HFF-Myc (cell line): ENCODE measurements around the gene RTL5.

ENCODE experiments used
- DNase-seq: peaks from one replicate; pipeline ENCODE4 v3.0.0-alpha.2; 2011; ENCODE audit warnings: low read depth; ENCODE audit errors: extremely low read depth
- H3K4me3 ChIP-seq: replicated peaks from 2 replicates; pipeline ENCODE4 v1.5.1; 2011; ENCODE audit warnings: low read depth, mild to moderate bottlenecking, control low read depth, low read length
- TF ChIP-seq, protein P1 (sequence below): IDR thresholded peaks from 2 replicates; pipeline ENCODE4 v1.5.1; 2012; ENCODE audit warnings: mild to moderate bottlenecking, low read depth, low read length, control low read depth; ENCODE audit errors: missing control alignments

The RTL5 gene

DNA sequence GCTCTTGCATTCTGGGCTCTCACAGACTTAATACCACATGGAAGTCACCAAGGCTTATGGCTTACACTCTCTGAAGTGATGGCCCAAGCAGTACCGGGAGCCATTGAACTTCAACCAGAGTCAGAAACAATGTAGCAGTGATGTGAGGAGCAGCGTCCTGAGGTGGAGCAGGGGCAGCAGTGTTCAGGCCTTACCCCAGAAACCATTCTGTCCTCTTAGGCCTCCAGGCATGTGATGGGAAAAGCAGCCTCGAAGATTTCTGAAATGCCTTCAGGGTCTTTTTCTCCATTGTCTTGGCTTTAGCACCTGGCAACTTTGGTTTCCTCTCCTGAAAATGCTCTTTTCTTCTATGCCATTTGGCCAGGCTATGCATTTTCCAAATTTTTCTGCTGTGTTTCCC is 27.1 kb upstream of the RTL5 start:
- no peak overlapping the region for H3K4me3 ChIP-seq
- TF ChIP-seq, protein P1, sequence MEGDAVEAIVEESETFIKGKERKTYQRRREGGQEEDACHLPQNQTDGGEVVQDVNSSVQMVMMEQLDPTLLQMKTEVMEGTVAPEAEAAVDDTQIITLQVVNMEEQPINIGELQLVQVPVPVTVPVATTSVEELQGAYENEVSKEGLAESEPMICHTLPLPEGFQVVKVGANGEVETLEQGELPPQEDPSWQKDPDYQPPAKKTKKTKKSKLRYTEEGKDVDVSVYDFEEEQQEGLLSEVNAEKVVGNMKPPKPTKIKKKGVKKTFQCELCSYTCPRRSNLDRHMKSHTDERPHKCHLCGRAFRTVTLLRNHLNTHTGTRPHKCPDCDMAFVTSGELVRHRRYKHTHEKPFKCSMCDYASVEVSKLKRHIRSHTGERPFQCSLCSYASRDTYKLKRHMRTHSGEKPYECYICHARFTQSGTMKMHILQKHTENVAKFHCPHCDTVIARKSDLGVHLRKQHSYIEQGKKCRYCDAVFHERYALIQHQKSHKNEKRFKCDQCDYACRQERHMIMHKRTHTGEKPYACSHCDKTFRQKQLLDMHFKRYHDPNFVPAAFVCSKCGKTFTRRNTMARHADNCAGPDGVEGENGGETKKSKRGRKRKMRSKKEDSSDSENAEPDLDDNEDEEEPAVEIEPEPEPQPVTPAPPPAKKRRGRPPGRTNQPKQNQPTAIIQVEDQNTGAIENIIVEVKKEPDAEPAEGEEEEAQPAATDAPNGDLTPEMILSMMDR: no peak
- DNase-seq: no peak

DNA sequence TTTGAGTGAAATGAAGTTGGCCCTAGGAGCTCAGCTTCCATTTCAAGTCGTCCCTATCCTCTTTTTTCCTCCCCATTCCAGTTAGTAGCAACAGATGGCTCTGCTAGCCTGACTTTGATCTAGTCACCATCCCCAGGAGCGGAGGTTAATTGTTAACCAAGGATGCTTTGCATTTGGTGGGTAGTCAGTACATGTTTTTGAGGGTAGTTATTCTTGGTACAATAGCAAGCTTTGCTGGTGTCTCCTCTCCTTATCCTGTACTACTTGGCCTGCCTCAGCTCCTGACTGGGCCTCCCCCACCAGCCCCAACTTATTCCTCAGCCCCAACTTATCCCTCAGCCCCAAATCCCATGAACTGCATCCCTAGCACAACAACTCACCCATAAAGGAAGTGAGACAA is 14.8 kb upstream of the RTL5 start:
- H3K4me3 ChIP-seq: no peak overlapping the region
- TF ChIP-seq, protein P1: no peak
- no peak for DNase-seq

- H3K4me3 ChIP-seq: no peak overlapping the region
- DNase-seq: no peak
- TF ChIP-seq, protein P1: no peak
Observed at GRCh38 chrX:72145181-72145580, 13.5 kb upstream of the RTL5 start.

GRCh38 chrX:72143609-72143907 is 11.8 kb upstream of the RTL5 start:
- TF ChIP-seq, protein P1: no peak
- no peak for DNase-seq
- H3K4me3 ChIP-seq: no peak overlapping the region

- H3K4me3 ChIP-seq: no peak overlapping the region
- TF ChIP-seq, protein P1: no peak
- no peak for DNase-seq
Observed at GRCh38 chrX:72142794-72143608, 11.3 kb upstream of the RTL5 start.

DNA sequence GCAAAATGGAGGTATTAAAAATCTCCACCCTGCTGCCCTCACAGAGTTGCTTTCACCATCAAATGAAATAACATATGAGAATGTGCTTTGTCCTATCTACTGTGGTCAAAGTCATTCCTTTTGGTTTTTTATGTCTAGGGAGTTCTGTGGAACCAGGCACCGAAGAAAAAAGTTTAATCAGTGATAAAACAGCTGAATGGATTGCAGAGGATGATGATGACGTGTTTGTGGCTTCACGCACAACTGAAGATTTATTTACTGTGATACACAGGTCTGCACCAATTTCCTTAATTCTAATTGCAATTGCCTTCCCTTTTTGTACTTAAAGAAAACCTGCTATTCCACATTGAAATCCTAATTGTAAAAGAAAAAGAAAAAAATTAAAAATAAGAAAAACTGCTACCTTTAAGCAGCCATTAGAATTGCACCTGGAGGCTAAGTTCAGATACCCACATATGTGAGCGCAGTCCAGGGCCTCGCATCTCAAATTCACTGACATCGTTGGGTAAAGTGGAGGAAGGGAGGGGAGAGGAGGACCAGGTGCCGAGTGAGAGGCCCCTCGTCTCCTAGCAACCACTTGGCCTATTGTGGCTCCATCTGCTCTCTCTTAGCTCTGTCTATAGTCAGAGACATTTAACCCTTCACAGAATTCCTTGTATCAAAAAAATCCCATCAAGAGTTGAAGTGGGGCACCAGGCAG is 10.5 kb upstream of the RTL5 start:
- H3K4me3 ChIP-seq: no peak overlapping the region
- TF ChIP-seq, protein P1: no peak
- no peak for DNase-seq
